ENCODE measurements around the gene RENBP. TPM values are rescaled to one million over a fixed set of nuclear protein-coding genes. Genes with fewer than 3 reads are reported as not detected.

The RENBP gene
- total RNA-seq, 2 experiments from 2014 or later, result 2.8 to 6.2 TPM

DNA sequence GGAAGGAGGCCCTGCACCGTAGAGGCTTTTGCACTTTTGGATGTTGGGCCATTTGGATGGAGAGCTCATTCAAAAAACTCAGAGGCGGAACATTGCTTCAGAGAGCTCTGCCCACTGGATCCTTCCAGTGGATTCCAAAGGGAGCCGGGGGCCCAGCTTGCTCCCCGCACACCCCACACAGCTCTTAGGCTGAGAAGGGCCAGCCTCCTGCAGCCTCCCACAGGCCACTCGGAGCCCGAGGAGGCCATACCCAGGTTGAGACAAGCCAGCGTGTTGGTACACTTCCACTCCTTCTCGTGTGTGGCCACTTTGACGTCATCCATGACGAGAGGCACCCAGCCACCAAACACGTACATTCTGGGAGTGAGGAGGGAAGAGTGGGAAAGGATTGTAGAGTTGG is 16.8 kb upstream of the RENBP start:
- H2AFZ ChIP-seq (ENCODE audit: low read length), result no peak overlapping the region
- POLR2A ChIA-PET, result no interaction called here
- H3K27ac ChIP-seq (ENCODE audit: low read depth, low read length, poor library complexity, severe bottlenecking), result no peak overlapping the region
- CTCF ChIA-PET (ENCODE audit: unreplicated experiment), result no interaction called here
- peaks cover 2% of the 10 kb centered on the region; the same call in 1 of the 2 replicates for H4K20me1 ChIP-seq (ENCODE audit: insufficient read depth, low read length)
- peaks cover 100% of the 10 kb centered on the region for H3K36me3 ChIP-seq (ENCODE audit: insufficient read depth, low read length)
- H3K9me2 ChIP-seq (ENCODE audit: insufficient read depth, low read length), result no peaks in the 10 kb centered on the region
- no peak for TF ChIP-seq CTCF (conservative IDR thresholded peaks at IDR 0.05; ENCODE audit: low read length)
- TF ChIP-seq EZH2phosphoT487 (IDR thresholded peaks at IDR 0.05; ENCODE audit: borderline replicate concordance, low read depth, low read length), result no peak
- H3K79me2 ChIP-seq (ENCODE audit: insufficient read depth, low read depth, low read length), result peaks cover 33% of the 10 kb centered on the region
- H3K9me3 ChIP-seq (ENCODE audit: low read length), result no peaks in the 10 kb centered on the region
- H3K4me1 ChIP-seq (ENCODE audit: insufficient read depth, low read length, poor library complexity, severe bottlenecking), result peaks cover 9% of the 10 kb centered on the region
- BruUV-seq (replicated peaks), result no TSS peak
- DNase-seq (ENCODE audit: low spot score), result no peak
- H3K4me3 ChIP-seq (ENCODE audit: low read depth, low read length, poor library complexity, severe bottlenecking), result no peak overlapping the region
- no peak overlapping the region for H3K4me2 ChIP-seq (ENCODE audit: low read length)
- intact Hi-C loops (cut with micrococcal nuclease; ENCODE audit: unreplicated experiment), result no loop called here

DNA sequence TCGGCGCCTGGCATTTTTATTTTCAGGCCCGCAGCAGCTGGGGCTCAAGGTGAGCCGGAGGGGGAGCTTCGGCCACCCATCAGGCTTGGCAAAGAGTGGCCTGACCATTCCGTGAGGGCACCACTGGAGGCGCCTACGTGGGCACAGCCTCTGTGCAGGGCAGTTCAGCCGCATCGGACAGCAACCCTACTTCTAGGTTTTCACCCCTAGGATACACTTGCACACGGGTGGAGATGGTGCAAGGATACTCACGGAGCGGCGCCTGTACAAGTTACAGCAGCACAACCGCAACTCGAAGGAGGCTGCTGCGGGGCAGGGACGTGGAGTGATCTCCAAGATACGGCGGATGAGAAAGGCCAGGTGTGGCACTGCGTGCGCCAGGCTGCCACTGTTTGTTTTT is 16.3 kb upstream of the RENBP start:
- Histone ChIP-seq H3K4me2 (ENCODE audit: low read length) (no peak overlapping the region), H2AFZ (ENCODE audit: low read length) (no peak overlapping the region), H3K4me1 (ENCODE audit: insufficient read depth, low read length, poor library complexity, severe bottlenecking) (peaks cover 4% of the 10 kb centered on the region), H4K20me1 (ENCODE audit: insufficient read depth, low read length) (no peaks in the 10 kb centered on the region), H3K9me2 (ENCODE audit: insufficient read depth, low read length) (no peaks in the 10 kb centered on the region), H3K27ac (ENCODE audit: low read depth, low read length, poor library complexity, severe bottlenecking) (no peak overlapping the region), H3K36me3 (ENCODE audit: insufficient read depth, low read length) (peaks cover 100% of the 10 kb centered on the region), H3K79me2 (ENCODE audit: insufficient read depth, low read depth, low read length) (peaks cover 28% of the 10 kb centered on the region), H3K4me3 (ENCODE audit: low read depth, low read length, poor library complexity, severe bottlenecking) (no peak overlapping the region), H3K9me3 (ENCODE audit: low read length) (no peaks in the 10 kb centered on the region)
- TF ChIP-seq CTCF (conservative IDR thresholded peaks at IDR 0.05; ENCODE audit: low read length) (no peak), EZH2phosphoT487 (IDR thresholded peaks at IDR 0.05; ENCODE audit: borderline replicate concordance, low read depth, low read length) (no peak)
- ChIA-PET POLR2A (no interaction called here), CTCF (ENCODE audit: unreplicated experiment) (no interaction called here)
- intact Hi-C loops (cut with micrococcal nuclease; ENCODE audit: unreplicated experiment), result no loop called here
- no peak for DNase-seq (ENCODE audit: low spot score)
- BruUV-seq (replicated peaks), result no TSS peak

DNA sequence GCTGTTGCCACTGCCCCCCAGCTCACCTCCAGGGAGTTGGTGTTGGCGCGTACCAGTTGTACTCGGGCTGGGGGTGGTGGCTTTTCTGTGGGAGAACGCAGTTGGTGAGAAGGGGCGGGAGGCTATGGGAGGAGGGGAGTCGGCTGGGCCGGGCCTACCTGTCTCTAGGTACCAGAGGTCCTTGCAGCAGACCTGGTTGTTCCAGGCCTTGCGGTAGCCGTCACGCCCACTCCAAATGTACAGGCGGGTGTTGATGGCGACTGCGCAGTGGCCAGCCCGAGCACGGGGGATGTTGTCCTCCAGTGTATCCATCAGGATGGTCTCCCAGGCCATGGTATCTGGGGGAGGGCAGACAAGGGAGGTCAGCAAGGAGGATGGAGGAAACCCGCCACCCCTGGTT is 15.6 kb upstream of the RENBP start:
- no peak for TF ChIP-seq CTCF (conservative IDR thresholded peaks at IDR 0.05; ENCODE audit: low read length)
- no peak for TF ChIP-seq EZH2phosphoT487 (IDR thresholded peaks at IDR 0.05; ENCODE audit: borderline replicate concordance, low read depth, low read length)
- CTCF ChIA-PET (ENCODE audit: unreplicated experiment), result no interaction called here
- H3K27ac ChIP-seq (ENCODE audit: low read depth, low read length, poor library complexity, severe bottlenecking), result no peak overlapping the region
- H2AFZ ChIP-seq (ENCODE audit: low read length), result no peak overlapping the region
- no TSS peak for BruUV-seq (replicated peaks)
- no peaks in the 10 kb centered on the region for H3K4me1 ChIP-seq (ENCODE audit: insufficient read depth, low read length, poor library complexity, severe bottlenecking)
- POLR2A ChIA-PET, result interaction anchor here (1.0 kb wide), 1 partner anchor 8 kb away, joined by 3 read pairs; no protein-coding TSS in a partner anchor
- no peak overlapping the region for H3K4me3 ChIP-seq (ENCODE audit: low read depth, low read length, poor library complexity, severe bottlenecking)
- H3K79me2 ChIP-seq (ENCODE audit: insufficient read depth, low read depth, low read length), result peaks cover 21% of the 10 kb centered on the region
- H3K9me2 ChIP-seq (ENCODE audit: insufficient read depth, low read length), result no peaks in the 10 kb centered on the region
- H3K36me3 ChIP-seq (ENCODE audit: insufficient read depth, low read length), result peaks cover 100% of the 10 kb centered on the region
- no peak for DNase-seq (ENCODE audit: low spot score)
- H4K20me1 ChIP-seq (ENCODE audit: insufficient read depth, low read length), result no peaks in the 10 kb centered on the region
- intact Hi-C loops (cut with micrococcal nuclease; ENCODE audit: unreplicated experiment), result no loop called here
- no peaks in the 10 kb centered on the region for H3K9me3 ChIP-seq (ENCODE audit: low read length)
- no peak overlapping the region for H3K4me2 ChIP-seq (ENCODE audit: low read length)
